ENCODE data around the gene GUCY2C. TPM values are rescaled to one million over a fixed set of nuclear protein-coding genes. Genes with fewer than 3 reads are reported as not detected.
A peak's percentile ranks its signal among the peaks of the same experiment; 100 is the strongest.

GUCY2C gene
- polyA plus RNA-seq, 1 experiment = not detected

GRCh38 chr12:14638066-14638465 lies 58.3 kb downstream of the GUCY2C start:
- CTCF ChIA-PET = no interaction called here
- POLR2A ChIA-PET = no interaction called here

DNA sequence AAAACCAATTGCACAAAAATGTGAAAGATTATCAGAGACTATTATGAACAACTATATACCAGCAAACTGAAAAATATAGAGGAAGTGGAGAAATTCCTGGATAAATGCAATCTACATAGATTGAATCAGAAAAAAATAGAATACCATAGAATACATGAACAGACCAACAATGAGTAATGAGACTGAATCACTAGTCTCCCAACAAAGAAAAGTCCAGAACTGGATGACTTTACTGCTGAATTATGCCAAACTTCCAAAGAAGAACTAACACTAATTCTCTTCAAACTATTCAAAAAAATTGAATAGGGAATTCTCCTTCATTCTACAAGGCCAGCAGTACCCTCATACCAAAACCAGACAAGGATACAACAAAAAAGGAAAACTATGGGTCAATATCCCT lies 60.6 kb downstream of the GUCY2C start:
- no peak overlapping the region for H3K27ac ChIP-seq (ENCODE audit: low read depth, low read length)
- H3K9me3 ChIP-seq (ENCODE audit: control insufficient read depth, insufficient read depth, low read length) = no peaks in the 10 kb centered on the region
- DNase-seq (ENCODE audit: low read depth, low spot score) = no peak
- no peaks in the 10 kb centered on the region for H3K27me3 ChIP-seq (ENCODE audit: control insufficient read depth, insufficient read depth, low read length)
- CTCF ChIA-PET = no interaction called here
- TF ChIP-seq, protein P1, sequence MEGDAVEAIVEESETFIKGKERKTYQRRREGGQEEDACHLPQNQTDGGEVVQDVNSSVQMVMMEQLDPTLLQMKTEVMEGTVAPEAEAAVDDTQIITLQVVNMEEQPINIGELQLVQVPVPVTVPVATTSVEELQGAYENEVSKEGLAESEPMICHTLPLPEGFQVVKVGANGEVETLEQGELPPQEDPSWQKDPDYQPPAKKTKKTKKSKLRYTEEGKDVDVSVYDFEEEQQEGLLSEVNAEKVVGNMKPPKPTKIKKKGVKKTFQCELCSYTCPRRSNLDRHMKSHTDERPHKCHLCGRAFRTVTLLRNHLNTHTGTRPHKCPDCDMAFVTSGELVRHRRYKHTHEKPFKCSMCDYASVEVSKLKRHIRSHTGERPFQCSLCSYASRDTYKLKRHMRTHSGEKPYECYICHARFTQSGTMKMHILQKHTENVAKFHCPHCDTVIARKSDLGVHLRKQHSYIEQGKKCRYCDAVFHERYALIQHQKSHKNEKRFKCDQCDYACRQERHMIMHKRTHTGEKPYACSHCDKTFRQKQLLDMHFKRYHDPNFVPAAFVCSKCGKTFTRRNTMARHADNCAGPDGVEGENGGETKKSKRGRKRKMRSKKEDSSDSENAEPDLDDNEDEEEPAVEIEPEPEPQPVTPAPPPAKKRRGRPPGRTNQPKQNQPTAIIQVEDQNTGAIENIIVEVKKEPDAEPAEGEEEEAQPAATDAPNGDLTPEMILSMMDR (IDR thresholded peaks at IDR 0.05; ENCODE audit: low read depth, low read length) = no peak
- POLR2A ChIA-PET = no interaction called here
- no peak overlapping the region for H3K4me3 ChIP-seq (ENCODE audit: low read depth, low read length)

More at GRCh38 chr12:14638066-14638465, 58.3 kb downstream of the GUCY2C start:
- no peak overlapping the region for H3K4me3 ChIP-seq (ENCODE audit: low read depth, low read length)
- no peaks in the 10 kb centered on the region for H3K27me3 ChIP-seq (ENCODE audit: control insufficient read depth, insufficient read depth, low read length)
- no peak for DNase-seq (ENCODE audit: low read depth, low spot score)
- no peak overlapping the region for H3K27ac ChIP-seq (ENCODE audit: low read depth, low read length)
- TF ChIP-seq, protein P1 (IDR thresholded peaks at IDR 0.05; ENCODE audit: low read depth, low read length) = no peak
- H3K9me3 ChIP-seq (ENCODE audit: control insufficient read depth, insufficient read depth, low read length) = no peaks in the 10 kb centered on the region

DNA sequence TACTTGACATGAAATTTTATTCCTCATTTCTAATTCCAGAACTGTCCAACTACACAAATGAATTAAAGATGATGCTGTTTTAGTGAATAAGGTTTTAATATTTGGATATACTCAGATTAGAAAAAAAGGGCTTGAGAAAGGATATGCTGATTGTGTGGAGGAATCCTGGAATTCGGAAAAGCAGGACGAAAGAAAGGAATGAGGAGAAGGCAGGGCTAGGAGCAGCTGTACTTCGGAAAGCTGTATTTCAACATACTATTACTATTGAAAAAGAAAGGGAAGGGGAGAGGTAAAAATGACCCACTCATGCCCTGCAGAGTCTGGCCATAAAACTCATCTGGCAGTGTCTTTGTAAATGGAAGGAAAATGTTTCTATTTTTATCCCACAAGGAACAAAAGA lies 65.6 kb downstream of the GUCY2C start:
- H3K27me3 ChIP-seq (ENCODE audit: control insufficient read depth, insufficient read depth, low read length) = no peaks in the 10 kb centered on the region
- H3K27ac ChIP-seq (ENCODE audit: low read depth, low read length) = no peak overlapping the region
- no peak for DNase-seq (ENCODE audit: low read depth, low spot score)
- ChIA-PET CTCF (interaction anchor here (1.5 to 2.0 kb wide), 2 partner anchors 86 to 393 kb away, joined by 4 to 16 read pairs; no protein-coding TSS in a partner anchor), POLR2A (no interaction called here)
- TF ChIP-seq, protein P1 (IDR thresholded peaks at IDR 0.05; ENCODE audit: low read depth, low read length) = no peak
- no peaks in the 10 kb centered on the region for H3K9me3 ChIP-seq (ENCODE audit: control insufficient read depth, insufficient read depth, low read length)
- H3K4me3 ChIP-seq (ENCODE audit: low read depth, low read length) = no peak overlapping the region

DNA sequence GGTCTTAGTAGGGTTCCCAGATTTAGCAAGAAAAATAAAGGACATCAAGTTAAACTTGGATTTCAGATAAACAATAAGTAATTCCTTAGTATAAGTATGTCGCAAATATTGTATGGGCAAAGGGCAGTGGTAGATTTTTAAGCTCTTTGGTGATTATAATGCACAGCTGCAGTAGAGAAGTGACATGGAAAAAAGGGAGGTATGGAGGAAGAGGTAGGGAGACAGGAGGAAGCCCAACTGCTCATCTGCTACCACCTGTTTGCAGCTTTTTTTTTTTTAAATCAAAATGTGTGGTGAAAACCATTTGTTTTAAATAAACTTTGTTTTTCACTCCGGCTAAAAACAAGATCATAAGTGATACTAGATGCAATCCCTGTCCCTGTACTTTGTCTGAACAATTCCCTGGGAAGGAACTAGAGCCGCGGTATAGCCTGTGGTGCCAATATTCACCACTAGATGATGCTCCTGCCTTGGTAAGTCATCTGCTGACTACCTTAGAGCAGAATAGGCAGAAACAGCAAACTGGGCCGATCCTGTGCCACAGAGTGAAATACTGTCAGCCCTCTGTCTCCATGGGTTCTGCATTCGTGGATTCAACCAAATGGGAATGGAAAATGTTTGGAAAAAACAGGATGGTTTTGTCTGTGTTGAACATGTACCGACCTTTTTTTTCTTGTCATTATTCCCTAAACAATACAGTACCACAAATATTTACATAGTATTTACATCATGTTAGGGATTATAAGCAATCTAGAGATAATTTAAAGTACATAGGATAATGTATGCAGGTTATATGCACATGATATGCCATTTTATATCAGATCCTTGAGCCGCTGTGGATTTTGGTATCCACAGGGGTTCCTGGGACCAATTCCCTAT lies 66.3 kb downstream of the GUCY2C start:
- DNase-seq (ENCODE audit: low read depth, low spot score) = peak; percentile 21
- no peak overlapping the region for H3K4me3 ChIP-seq (ENCODE audit: low read depth, low read length)
- no peaks in the 10 kb centered on the region for H3K27me3 ChIP-seq (ENCODE audit: control insufficient read depth, insufficient read depth, low read length)
- H3K9me3 ChIP-seq (ENCODE audit: control insufficient read depth, insufficient read depth, low read length) = no peaks in the 10 kb centered on the region
- ChIA-PET POLR2A (interaction anchor here (0.5 kb wide), 1 partner anchor 408 kb away, joined by 3 read pairs; no protein-coding TSS in a partner anchor), CTCF (interaction anchor here (0.5 to 2.8 kb wide), 25 partner anchors 10 to 1814 kb away, joined by 3 to 21 read pairs (median 3); partner anchors contain the start of gene RERG)
- TF ChIP-seq, protein P1 (IDR thresholded peaks at IDR 0.05; ENCODE audit: low read depth, low read length) = peak; percentile 100
- H3K27ac ChIP-seq (ENCODE audit: low read depth, low read length) = no peak overlapping the region

DNA sequence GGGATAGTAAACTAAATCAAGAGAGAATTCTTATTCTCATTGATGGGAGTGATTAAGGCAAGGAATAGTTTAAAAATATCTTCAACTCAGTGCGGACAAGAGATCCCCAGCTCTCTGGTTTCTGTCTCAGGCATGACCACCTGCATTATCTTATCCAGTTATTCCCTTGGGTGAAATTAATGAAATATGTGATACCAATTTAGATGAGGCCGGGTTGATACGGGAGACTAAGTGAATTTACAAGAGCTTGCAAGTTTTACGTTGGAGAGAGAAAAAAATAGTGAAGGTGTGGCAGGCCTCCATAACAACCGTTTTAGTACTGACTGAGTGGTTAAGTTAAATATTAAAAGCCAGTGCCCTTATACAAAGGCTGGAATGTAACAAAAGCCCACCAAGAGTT lies 67.6 kb downstream of the GUCY2C start:
- Histone ChIP-seq H3K4me3 (ENCODE audit: low read depth, low read length) (no peak overlapping the region), H3K27ac (ENCODE audit: low read depth, low read length) (no peak overlapping the region), H3K27me3 (ENCODE audit: control insufficient read depth, insufficient read depth, low read length) (no peaks in the 10 kb centered on the region), H3K9me3 (ENCODE audit: control insufficient read depth, insufficient read depth, low read length) (no peaks in the 10 kb centered on the region)
- TF ChIP-seq, protein P1 (IDR thresholded peaks at IDR 0.05; ENCODE audit: low read depth, low read length) = no peak
- no peak for DNase-seq (ENCODE audit: low read depth, low spot score)
- ChIA-PET CTCF (interaction anchor here (0.8 to 3.0 kb wide), 6 partner anchors 9 to 593 kb away, joined by 3 to 21 read pairs (median 12); partner anchors contain the start of gene RERG), POLR2A (no interaction called here)
